Non-pigmented ciliary epithelial cell (primary cell): ENCODE measurements around the gene CYP4F3.
"Not testable (repeated sequence)": the region's sequence is repeated elsewhere in the genome, so short reads cannot be mapped to it uniquely, and the experiment has no call there.

ENCODE experiments used
- DNase-seq: peaks from one replicate; pipeline ENCODE4 v3.0.0-alpha.2; 2010; ENCODE audit warnings: low read depth

Gene CYP4F3, protein sequence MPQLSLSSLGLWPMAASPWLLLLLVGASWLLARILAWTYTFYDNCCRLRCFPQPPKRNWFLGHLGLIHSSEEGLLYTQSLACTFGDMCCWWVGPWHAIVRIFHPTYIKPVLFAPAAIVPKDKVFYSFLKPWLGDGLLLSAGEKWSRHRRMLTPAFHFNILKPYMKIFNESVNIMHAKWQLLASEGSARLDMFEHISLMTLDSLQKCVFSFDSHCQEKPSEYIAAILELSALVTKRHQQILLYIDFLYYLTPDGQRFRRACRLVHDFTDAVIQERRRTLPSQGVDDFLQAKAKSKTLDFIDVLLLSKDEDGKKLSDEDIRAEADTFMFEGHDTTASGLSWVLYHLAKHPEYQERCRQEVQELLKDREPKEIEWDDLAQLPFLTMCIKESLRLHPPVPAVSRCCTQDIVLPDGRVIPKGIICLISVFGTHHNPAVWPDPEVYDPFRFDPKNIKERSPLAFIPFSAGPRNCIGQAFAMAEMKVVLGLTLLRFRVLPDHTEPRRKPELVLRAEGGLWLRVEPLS

DNA sequence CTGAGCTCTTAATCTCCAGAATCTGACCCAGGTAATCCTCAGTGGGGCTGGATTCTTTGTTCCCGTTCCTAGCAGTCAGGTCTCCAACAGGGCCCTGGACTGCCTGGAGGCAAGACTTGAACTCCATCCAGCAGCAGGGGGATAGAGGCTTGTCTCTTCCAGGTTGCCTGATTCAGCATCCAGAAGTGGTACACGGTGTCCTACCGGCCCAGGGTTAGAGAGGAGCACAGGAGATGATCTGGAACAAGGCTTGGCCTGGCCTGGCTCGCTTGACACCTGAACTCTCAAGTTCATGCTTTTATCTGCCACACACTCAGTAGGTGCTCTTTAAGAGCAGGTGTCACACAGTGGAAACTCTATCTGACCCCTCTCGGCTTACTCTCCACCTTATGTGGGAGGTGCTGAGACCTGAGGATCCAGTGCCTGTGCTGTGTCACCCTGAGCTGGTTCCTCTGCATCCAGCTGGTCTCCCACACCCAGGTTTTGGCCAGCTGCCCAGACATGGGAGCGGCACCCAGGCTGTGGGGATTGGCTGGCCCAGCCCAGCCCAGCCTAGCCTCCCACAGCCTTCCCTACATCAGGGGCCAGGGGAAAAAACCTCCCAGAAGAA is at the start of gene CYP4F3:
Gene CYP4F3, plus strand, starts transcription at position 604 of the 610 bp plus-strand sequence. CDS start 519 bp downstream, outside the sequence.
- DNase-seq = no peak

DNA sequence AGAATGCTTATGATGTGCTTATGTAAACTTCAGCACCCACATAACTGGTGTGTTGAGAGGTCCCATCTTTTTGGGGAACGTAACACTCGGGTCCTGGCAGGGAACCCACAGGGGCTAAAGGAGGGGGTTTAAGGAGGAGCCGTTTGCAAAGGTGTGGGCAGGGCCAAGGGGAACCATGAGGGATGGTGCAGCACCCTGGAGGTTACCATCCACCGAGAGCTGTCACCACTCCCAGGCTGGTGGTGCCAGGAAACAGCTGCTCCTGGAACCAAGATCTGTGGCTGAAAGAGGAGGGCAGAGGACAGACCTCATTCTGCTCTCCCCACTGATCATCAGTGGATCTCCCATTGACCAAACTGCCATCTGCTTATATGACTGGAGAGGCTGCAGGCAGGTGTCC is 48.9 kb upstream of the CYP4F3 start:
- no peak for DNase-seq

DNA sequence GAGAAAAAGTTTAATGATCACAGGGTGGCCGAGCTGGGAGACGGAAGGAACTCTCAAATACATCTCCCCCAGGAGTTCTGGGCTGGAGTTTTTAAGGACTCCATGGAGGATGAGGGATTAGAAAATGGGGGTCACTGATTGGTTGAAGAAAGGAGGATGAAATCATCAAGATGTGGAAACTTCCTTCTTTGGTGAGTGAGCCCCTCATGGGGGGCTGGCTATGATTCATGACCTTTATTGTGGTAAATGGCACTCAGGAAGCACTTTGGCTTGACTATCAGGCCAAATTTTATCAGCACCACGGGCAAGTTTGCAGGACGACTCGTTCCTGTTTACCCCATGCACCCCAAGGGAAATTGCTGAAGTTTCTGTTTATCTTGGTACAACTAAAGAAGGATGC is 48.2 kb upstream of the CYP4F3 start:
- not testable (repeated sequence) for DNase-seq

DNA sequence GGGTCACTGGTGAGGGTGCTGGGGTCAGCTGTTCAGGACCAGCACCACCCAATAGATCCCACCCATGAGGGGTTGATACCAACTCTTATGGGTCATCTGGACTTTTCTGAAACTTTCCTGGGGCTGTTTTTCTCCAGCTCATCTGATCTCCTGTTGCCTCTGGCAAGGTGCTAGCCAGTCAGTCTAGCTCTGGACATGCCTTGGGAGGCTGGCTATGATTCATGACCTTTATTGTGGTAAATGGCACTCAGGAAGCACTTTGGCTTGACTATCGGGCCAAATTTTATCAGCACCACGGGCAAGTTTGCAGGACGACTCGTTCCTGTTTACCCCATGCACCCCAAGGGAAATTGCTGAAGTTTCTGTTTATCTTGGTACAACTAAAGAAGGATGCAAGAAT is 46.9 kb upstream of the CYP4F3 start:
- DNase-seq = not testable (repeated sequence)

DNA sequence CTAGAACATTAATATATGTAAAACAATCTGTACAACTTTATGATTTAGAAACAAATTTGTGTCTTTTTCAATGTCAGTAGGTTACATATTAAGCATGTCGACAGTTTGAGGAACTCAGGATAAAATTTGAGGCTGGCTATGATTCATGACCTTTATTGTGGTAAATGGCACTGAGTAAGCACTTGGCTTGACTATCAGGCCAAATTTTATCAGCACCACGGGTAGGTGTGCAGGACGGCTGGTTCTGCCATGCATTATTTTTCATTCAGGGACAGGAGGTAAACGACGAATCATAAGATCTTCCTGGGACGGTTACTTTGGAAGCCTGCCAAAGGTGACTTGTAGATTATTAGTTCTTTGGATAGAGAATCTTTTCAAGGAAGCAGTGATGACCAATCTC is 45.6 kb upstream of the CYP4F3 start:
- DNase-seq = no peak

DNA sequence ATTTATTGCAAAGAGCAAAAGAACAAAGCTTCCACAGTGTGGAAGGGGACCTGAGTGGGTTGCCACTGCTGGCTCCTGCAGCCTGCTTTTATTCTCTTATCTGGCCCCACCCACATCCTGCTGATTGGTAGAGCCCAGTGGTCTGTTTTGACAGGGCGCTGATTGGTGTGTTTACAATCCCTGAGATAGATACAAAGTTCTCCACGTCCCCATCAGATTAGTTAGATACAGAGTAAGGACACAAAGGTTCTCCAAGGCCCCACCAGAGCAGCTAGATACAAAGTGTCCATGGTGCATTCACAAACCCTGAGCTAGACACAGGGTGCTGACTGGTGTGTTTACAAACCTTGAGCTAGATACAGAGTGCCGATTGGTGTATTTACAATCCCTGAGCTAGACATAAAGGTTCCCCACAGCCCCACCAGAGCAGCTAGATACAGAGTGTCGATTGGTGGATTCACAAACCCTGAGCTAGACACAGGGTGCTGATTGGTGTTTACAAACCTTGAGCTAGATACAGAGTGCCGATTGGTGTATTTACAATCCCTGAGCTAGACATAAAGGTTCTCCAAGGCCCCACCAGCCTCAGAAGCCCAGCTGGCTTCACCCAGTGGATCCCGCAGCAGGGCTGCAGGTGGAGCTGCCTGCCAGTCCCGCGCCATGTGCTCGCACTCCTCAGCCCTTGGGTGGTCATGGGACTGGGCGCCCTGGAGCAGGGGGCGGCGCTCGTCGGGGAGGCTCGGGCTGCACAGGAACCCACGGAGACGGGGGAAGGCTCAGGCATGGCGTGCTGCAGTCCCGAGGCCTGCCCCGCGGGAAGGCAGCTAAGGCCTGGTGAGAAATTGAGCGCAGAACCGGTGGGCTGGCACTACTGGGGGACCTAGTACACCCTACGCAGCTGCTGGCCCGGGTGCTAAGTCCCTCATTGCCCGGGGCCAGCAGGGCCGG is 32.4 kb upstream of the CYP4F3 start:
- not testable (repeated sequence) for DNase-seq

DNA sequence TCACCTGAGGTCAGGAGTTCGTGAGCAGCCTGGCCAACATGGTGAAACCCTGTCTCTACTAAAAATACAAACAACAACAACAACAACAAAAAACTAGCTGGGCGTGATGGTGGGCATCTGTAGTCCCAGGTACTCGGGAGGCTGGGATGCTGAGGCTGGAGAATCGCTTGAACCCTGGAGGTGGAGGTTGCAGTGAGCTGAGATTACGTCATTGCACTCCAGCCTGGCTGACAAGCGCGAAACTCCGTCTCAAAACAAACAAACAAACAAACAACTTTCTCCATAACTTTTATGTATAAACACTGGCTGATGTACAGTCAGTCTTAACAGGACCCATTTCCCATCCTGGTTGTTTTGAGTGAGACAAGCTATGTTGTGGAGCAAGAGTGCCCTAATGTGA is 31.4 kb upstream of the CYP4F3 start:
- no peak for DNase-seq

DNA sequence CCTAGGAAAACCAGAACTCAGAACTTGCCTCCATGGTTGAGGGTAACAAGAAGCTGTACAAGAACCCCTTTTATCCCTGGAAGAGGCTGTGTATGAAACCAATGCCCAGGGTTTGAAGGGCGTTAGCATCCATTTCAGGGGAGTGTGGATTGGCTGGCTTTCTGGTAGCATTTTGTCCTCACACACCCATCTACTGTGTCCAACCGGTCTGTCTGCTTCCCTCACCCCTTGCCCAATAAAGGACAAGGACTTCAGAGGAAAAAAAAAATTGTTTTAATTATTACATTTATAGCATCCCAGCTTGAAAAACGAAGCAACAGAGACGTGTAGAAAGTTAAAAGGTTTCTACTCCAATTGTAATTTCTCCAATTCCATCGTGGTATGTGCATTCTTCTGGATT is 28.4 kb upstream of the CYP4F3 start:
- DNase-seq = no peak

DNA sequence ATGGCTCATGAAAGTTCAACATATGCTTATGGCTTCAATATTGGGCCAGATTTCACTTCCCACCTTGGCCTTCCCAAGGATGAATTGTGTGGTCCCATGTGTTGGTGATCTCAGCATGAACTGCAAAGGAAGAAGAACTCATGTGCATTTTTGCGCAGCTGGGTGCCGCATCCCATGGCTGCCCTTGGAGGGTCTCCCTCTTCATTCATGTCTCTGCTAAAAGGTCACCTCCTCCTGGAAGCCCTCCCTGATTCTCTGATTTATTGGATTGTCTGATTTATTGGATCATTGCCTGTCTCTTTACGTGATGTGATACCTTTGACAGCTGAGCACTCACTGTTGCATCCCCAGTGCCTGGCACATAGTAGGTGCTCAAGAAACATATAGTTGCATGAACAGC is 27.4 kb upstream of the CYP4F3 start:
- DNase-seq = no peak

DNA sequence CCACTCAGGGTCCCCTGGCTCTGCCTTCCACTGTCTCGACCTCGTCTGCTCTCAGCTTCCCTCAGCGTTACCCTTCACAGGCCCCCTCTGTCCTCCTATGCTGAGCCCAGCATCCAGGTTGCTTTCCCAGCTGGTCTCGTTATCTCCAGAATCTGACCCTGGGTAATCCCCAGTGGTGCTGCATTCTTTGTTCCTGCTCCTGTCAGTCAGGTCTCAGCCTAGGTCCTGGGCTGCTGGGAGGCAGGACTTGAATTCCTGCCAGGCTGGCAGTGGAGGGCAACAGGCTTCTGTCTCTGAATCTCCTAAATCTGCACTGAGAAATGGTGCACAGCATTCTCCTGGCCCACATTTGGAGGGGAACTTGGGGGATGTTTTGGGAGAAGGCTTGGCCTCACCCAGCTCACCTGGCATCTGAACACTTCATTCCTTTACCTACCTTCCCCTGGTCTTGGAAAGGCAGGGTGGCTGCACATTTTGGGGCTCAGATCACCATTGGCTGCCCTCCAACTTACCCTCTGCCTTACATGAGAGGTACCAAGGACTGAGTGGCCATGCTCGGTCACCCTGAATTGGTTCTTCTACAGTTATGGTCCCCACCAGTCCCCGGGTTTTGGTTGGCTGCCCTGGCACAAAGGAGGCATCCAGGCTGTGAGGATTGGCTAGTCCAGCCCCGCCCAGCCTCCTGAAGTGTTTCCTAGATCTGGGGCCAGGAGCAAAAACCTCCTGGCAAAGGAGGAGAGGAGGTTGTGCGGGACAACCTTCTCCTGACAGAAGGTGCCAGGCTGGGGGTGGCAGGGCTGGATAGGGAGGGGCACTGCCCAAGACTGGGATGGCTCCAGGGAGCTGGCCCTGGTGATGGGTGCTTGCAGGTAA is 26.0 kb upstream of the CYP4F3 start, which contains the start of gene CYP4F8:
Gene CYP4F8, plus strand, starts transcription at position 712 of the 873 bp plus-strand sequence. CDS start 399 bp downstream, outside the sequence.
- no peak for DNase-seq

DNA sequence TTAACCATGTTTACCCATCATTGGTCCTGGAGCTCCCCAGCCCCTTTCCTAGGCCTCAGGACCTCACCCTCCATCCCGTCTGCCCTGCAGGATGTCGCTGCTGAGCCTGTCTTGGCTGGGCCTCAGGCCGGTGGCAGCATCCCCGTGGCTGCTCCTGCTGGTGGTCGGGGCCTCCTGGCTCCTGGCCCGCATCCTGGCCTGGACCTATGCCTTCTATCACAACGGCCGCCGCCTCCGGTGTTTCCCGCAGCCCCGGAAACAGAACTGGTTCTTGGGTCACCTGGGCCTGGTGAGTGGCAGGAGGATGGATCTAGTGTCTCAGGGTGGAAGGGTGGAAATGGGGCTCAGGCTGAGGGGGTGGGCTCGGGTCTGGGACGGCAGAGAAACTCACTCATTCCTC is 25.2 kb upstream of the CYP4F3 start:
- no peak for DNase-seq

DNA sequence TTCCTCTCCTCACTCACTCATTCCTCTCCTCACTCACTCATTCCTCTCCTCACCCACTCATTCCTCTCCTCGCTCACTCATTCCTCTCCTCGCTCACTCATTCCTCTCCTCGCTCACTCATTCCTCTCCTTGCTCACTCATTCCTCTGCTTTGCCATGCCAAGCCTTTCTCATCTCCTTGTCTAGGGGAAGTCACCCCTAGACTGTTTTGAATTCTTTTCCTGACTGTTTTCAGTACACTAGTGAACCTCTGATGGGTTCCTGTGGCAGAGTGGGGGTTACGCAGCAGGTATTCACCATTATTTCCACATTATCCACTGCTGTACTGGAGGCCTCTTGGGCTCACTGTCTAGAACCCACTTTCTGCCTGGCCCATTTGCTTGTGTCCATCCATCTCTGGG is 24.5 kb upstream of the CYP4F3 start:
- no peak for DNase-seq

DNA sequence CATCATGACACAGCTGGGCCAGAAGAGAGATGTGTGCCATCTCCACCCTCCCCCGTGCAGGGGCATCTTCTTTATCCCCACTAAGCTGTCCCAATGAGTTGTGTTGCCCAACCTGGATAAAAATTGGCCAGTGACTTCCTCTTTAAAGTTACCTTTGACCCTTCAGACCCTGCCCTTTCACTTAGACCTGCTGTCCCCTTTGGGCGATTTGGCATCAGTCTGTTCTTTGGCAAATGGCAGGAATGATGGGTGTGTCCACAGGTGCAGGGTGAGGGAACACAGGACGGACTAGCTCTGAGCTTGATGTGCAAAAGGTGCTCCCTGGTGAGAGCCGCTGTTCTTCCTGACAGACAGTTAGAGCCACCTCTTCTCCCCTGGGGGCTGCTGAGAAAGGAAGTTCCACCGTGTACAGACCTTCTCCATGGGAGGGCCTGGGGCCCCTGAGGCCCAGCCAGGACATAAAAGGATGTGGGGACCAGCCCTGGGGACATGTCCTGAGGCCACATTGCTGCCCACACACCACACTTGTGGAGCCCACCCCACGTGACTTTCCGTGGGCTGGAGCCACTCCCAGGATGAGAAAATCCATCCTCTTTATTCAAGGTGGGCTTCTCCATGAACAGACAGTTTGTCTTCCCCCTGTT is 23.9 kb upstream of the CYP4F3 start:
- no peak for DNase-seq

DNA sequence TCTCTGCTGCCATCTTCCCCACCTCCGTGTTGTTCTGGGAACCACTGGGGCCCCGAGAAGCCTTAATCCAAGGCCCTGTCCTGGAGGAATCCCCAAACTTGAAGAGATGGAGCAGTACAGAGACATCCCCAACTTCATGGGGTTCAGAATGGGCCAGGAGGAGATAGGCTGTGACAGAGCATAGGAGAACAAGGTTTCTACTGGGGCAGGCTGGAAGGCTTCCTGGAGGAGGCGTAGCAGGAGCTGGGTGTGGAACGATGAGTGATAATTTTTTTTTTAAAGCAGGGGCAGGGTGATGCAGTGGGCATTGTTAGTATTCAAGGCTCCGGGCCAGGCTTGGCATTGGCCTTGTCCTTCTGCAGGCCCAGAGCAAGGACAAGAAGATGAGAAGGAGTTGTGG is 22.4 kb upstream of the CYP4F3 start:
- no peak for DNase-seq

DNA sequence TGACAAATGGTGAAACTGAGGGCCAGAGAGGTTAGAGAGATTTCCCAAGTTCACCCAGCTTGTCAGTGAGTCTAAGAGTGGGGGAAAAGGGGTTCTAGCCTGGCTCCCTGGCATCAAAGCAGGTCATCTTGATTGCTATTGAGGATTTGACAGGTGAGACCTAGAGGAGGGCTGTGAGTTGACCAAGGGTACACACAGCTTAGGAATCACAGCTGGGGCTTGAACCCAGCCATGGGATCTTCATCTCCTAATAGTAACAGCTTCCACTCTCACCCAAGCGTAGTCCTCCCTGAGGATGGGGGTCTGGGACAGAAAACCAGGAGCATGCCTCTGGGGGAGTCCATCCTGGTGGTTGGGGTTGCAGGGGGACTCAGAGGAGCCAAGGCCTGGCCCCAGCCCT is 18.9 kb upstream of the CYP4F3 start:
- no peak for DNase-seq

DNA sequence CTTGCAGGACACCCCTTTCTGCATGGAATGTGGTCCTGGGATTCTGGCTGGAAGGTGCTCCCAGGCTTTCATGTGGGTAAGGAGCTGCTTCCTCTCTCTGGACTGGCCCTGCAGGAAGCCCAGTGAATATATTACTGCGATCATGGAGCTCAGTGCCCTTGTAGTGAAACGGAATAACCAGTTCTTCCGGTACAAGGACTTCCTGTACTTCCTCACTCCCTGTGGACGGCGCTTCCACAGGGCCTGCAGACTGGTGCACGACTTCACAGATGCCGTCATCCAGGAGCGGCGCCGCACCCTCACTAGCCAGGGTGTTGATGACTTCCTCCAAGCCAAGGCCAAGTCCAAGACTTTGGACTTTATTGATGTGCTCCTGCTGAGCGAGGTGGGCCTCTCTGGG is 17.7 kb upstream of the CYP4F3 start:
- DNase-seq = no peak

DNA sequence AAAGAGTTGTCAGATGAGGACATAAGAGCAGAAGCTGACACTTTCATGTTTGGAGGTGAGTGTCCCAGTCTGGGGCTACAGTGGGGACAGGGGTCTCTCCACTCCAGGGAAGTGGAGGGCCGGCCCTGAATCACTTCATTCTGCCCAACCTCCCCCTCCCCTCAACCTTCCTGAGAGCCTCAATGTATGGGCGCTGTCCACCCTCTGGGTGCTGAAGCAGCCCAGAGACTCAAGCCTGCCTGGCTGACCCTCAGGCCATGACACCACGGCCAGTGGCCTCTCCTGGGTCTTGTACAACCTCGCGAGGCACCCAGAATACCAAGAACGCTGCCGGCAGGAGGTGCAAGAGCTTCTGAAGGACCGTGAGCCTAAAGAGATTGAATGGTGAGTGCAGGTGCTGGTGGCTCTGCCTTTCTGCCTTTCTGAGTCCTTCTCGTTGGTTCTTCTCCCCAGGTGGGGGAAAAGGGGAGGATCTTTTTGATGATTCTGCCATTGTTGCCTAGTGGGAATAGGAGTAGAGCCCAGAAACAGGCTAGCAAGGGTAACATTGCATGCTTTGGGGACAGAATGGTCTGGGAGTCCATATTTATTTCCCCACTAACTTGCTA is 16.9 kb upstream of the CYP4F3 start:
- no peak for DNase-seq

DNA sequence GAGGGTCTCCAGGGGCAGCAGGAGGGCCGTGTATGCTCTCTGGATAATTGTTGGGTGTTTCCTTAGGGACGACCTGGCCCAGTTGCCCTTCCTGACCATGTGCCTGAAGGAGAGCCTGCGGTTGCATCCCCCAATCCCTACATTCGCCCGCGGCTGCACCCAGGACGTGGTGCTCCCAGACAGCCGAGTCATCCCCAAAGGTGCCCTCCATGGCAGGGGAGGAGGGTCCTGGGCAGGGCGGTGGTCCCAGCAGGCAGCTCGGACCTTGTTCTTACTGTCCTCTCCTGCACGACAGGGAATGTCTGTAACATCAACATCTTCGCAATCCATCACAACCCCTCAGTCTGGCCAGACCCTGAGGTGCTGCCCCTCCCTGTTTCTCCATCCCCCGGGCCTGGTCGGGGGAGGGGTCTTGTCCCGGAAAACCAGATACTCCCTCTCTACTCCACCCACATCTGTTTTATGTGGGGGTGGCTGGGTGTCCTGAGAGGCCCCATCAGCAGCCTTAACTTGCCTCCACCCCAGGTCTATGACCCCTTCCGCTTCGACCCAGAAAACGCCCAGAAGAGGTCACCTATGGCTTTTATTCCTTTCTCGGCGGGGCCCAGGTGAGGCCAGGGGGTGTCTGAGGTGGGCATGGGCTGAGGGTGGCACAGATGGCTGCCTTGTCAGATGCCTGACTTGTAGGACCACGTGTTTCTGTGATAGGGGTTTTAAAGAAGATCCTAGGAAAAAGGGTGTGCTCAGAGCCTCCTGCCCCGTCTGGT is 12.3 kb upstream of the CYP4F3 start:
- DNase-seq = no peak
